IgD-negative memory B cell (primary cell): ENCODE measurements around the gene GAA. TPM values are rescaled to one million over a fixed set of nuclear protein-coding genes. Genes with fewer than 3 reads are reported as not detected.

ENCODE experiments used
- H3K27ac Mint-ChIP-seq, 3 donors: one replicate each; pipeline ENCODE4 v1.8.0; 2020 to 2022; ENCODE audit warnings: mild to moderate bottlenecking in 3 of 3, mixed read lengths in 3 of 3, moderate library complexity in 1 of 3
- H3K27me3 Mint-ChIP-seq: one replicate; pipeline ENCODE4 v1.8.0; 2021; ENCODE audit warnings: mixed read lengths
- H3K36me3 Mint-ChIP-seq: one replicate; pipeline ENCODE4 v1.8.0; 2020; ENCODE audit warnings: mild to moderate bottlenecking, mixed read lengths
- H3K4me1 Mint-ChIP-seq, 3 donors: one replicate each; pipeline ENCODE4 v1.8.0; 2020 to 2022; ENCODE audit warnings: mixed read lengths in 3 of 3, mild to moderate bottlenecking in 1 of 3
- H3K4me3 Mint-ChIP-seq, 4 donors: one replicate each; pipeline ENCODE4 v1.8.0; 2020 to 2022; ENCODE audit warnings: mild to moderate bottlenecking in 4 of 4, mixed read lengths in 4 of 4, moderate library complexity in 3 of 4
- H3K9me3 Mint-ChIP-seq, 3 donors: one replicate each; pipeline ENCODE4 v1.8.0; 2020 to 2021; ENCODE audit warnings: mixed read lengths in 3 of 3, mild to moderate bottlenecking in 1 of 3
- polyA plus RNA-seq: library from polyadenylated mRNA; unstranded; fragments of 300-500 nt; fragmentation: Illumina TruSeq; gene quantifications from one replicate; pipeline ENCODE4 v1.2.3, GENCODE V29; 2021

The GAA gene
- polyA plus RNA-seq, 1 donor from 2014 or later, result 11.3 TPM

DNA sequence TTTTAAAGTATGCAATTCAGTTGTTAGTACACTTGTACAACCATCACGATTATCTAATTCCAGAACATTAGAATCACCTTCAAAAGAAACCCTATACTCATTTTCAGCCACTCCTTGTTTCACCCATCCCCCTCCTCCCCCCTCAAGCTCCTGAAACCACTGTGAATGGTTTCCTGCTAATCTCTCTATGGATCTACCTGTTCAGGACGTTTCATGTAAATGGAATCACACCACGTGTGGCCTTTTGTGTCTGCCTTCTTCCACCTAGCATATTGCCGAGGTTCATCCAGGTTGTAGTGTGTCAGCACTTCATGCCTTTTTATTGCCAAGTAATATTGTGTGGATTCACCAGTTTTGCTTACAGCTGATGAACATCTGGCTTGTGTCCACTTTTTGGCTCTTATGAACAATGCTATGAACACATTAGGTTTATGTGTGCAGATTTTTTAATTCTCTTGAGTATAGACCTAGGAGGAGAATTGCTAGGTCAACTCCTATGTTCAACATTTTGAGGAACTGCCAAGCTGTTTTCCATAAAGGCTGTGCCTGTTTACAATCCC lies 27.7 kb downstream of the GAA start:
- Mint-ChIP-seq H3K9me3 (peaks cover 0 to 2% (median 0%) of the 10 kb centered on the region in 3 donors), H3K27me3 (peaks cover 2% of the 10 kb centered on the region), H3K4me3 (no peak overlapping the region)

DNA sequence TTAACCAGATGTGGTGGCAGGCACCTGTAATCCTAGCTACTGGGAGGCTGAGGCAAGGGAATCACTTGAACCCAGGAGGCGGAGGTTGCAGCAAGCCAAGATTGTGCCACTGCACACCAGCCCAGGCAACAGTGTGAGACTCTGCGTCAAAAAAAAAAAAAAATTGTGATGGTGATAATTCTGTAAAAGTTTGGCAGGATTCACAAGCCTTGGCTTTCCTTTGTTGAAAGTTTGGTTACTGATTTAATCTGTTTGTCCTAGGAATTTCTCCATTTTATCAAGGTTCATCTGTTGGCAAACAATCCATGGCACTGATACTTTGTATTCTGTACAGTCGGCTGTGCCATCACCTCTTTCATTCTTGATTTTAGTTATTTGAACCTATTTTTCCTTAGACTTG lies 29.6 kb downstream of the GAA start:
- H3K27ac Mint-ChIP-seq, result no peak overlapping the region
- no peak overlapping the region for H3K4me3 Mint-ChIP-seq
- H3K9me3 Mint-ChIP-seq, result peaks cover 0 to 2% (median 0%) of the 10 kb centered on the region in 3 donors
- peaks cover 7% of the 10 kb centered on the region for H3K36me3 Mint-ChIP-seq
- H3K27me3 Mint-ChIP-seq, result no peaks in the 10 kb centered on the region
- peaks cover 0 to 3% (median 0%) of the 10 kb centered on the region in 3 donors for H3K4me1 Mint-ChIP-seq

More for the DNA sequence above, 27.7 kb downstream of the GAA start:
- no peak overlapping the region for H3K27ac Mint-ChIP-seq
- H3K36me3 Mint-ChIP-seq, result peaks cover 4% of the 10 kb centered on the region
- peaks cover 0 to 3% (median 0%) of the 10 kb centered on the region in 3 donors for H3K4me1 Mint-ChIP-seq

DNA sequence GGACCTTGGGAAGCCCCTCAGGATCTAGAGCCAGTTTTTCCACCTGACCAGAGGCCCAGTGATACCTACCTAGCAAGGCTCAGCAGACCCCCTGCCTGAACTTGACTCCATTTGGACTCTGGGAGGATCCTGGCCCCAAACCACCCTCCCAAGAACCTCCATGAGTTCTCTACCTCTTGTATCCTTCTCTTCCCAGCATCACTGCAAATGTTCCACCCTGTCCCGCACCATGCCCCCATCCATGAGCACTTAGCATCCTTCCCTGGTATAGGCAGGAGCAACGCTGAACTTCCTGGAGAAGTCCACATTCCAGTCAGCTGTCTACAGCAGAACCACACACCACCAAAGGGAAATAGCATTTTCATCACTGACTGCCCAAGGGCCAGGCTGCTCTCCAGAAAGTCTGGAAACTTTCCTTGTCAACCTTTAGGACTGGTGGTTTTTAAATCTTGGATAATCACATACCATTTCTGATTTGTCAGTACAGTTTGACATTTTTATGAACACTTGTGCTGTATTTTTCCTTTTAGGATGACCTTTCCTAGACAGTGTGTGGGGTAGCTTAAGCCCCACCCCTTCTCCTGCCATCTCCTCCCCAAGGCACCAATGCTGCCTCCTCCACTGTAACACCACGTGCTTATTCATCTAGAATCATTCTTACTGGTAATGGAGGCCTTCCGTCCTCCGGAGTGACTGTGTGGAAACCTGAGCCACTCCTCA lies 31.7 kb downstream of the GAA start:
- Mint-ChIP-seq H3K27me3 (no peaks in the 10 kb centered on the region), H3K36me3 (peaks cover 11% of the 10 kb centered on the region), H3K27ac (no peak overlapping the region), H3K9me3 (peaks cover 0 to 2% (median 0%) of the 10 kb centered on the region in 3 donors), H3K4me3 (no peak overlapping the region), H3K4me1 (peaks cover 0 to 3% (median 0%) of the 10 kb centered on the region in 3 donors)

DNA sequence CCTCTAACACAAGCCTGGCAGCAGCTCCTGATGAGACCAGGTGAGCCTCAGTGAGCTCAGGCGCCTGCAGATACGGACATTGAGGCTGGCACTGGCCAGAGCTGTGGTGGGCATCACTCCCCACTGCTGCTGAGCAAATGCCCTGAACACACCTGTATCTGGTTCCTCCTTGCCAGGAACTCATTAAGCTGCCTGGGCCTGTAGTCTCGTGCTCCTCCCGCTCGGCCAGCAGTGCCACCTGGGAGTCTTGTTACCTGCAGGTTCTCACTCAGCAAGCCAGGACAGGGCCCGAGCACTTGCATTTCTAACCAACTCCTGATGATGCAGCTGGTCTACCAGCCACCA lies 32.2 kb downstream of the GAA start:
- H3K4me1 Mint-ChIP-seq, result peaks cover 0 to 3% (median 0%) of the 10 kb centered on the region in 3 donors
- no peak overlapping the region for H3K27ac Mint-ChIP-seq
- peaks cover 0 to 2% (median 0%) of the 10 kb centered on the region in 3 donors for H3K9me3 Mint-ChIP-seq
- peaks cover 13% of the 10 kb centered on the region for H3K36me3 Mint-ChIP-seq
- no peaks in the 10 kb centered on the region for H3K27me3 Mint-ChIP-seq
- H3K4me3 Mint-ChIP-seq, result no peak overlapping the region

DNA sequence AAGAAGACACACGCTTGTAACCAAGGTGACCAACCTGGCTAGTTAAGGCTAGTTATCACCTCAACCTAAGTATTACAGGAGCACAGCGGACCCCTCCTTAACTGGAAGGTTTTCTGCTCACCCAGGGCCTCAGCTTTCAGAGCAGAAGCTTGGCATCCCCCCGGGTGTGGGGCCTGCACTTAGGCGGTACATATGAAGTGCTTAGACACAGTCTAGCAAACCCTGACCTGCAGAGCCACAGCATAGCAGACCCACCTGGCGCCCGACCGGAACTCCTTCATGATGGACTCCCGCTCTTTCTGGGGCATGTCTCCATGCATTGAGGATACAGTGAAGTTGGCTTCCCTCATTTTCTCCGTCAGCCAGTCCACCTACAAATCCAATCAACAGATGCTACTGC lies 35.8 kb downstream of the GAA start:
- H3K27ac Mint-ChIP-seq, result no peak overlapping the region
- H3K36me3 Mint-ChIP-seq, result peaks cover 12% of the 10 kb centered on the region
- H3K9me3 Mint-ChIP-seq, result no peaks in the 10 kb centered on the region
- H3K4me3 Mint-ChIP-seq, result no peak overlapping the region
- H3K27me3 Mint-ChIP-seq, result no peaks in the 10 kb centered on the region
- peaks cover 0 to 1% (median 0%) of the 10 kb centered on the region in 3 donors for H3K4me1 Mint-ChIP-seq

DNA sequence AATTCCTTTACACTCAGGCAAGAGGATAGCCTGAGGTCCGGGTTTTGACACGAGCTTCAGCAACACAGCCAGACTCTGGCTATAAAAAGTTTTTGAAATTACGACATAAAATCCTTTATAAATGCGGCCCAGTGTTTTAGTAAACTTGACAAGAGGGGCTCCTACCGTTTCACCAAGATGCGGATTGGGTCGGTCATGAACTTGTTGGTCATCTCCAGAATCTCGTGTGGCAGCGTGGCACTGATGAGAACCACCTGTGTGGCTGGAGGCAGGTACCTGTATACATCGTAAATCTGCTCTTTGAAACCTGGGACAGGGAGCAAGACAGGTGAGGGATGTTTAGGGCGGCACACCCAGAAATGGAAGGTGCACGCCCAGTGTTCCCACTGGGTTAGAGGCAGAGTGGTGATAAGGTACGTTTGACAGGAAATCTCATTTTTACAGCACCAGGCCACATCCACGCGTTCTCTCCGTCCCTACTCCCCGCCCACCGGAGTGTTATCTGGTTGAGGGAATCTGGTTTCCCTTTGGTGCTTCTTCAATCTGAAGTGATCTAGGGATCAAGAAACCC lies 37.6 kb downstream of the GAA start:
- no peaks in the 10 kb centered on the region for H3K9me3 Mint-ChIP-seq
- H3K27me3 Mint-ChIP-seq, result no peaks in the 10 kb centered on the region
- H3K4me3 Mint-ChIP-seq, result no peak overlapping the region
- peaks cover 0 to 2% (median 2%) of the 10 kb centered on the region in 3 donors for H3K4me1 Mint-ChIP-seq
- no peak overlapping the region for H3K27ac Mint-ChIP-seq
- peaks cover 10% of the 10 kb centered on the region for H3K36me3 Mint-ChIP-seq

DNA sequence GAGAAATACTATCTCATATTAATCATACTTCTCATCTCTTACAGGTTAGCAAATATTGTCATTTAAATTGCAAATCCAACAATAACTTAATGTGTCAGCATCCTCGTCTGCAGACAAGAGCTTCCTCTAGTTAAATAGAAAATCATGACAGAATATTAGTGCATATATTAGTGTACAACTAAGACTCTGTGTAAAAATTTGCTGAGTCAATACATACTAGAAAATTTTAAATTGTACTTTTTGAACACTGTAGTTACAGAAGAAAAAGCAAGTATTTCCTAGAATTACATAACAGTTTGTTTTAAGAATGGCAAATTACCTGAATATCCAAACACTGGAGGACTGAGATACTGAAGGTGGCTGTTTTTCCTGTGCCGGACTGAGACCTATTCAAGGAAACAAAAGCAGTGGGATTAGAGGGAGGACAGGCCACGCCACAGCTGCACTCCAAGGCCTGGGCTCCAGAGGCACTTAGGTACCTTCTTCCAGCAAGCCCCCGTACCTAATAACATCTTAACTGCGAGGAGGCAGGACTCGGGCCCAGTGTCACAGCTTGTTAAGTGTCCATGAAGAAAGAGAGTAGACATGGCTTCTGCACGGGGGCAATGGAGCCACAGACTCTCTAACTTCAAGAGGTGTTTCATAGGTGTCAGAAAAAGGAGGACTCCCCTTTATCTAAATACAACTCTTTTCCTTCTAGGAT lies 40.2 kb downstream of the GAA start:
- Mint-ChIP-seq H3K27ac (no peak overlapping the region), H3K4me1 (peaks cover 9 to 22% (median 15%) of the 10 kb centered on the region in 3 donors), H3K9me3 (no peaks in the 10 kb centered on the region), H3K27me3 (no peaks in the 10 kb centered on the region), H3K4me3 (peak overlapping the region in 1 of 4 donors; percentile 18), H3K36me3 (peaks cover 5% of the 10 kb centered on the region)

DNA sequence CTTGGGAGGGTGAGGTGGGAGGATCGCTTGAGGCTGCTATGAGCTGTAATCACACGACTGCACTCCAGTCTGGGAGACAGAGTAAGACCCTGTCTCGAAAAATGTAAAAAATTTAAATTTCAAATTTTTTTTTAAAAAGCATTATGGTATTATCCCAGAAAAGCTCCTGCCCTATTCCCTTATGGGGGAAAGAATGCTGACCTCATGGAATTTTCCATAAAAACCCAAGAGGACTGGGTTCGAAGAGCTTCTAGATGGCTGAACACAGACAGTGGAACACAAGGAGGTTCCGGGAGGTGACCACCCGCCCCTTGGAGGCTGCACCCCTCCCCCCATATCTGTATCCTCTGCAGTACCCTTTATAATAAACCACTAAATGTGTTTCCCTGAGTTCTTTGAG lies 41.5 kb downstream of the GAA start:
- peaks cover 15 to 26% (median 21%) of the 10 kb centered on the region in 3 donors for H3K4me1 Mint-ChIP-seq
- no peak overlapping the region for H3K27ac Mint-ChIP-seq
- H3K27me3 Mint-ChIP-seq, result no peaks in the 10 kb centered on the region
- H3K9me3 Mint-ChIP-seq, result no peaks in the 10 kb centered on the region
- peaks cover 5% of the 10 kb centered on the region for H3K36me3 Mint-ChIP-seq
- no peak overlapping the region for H3K4me3 Mint-ChIP-seq

DNA sequence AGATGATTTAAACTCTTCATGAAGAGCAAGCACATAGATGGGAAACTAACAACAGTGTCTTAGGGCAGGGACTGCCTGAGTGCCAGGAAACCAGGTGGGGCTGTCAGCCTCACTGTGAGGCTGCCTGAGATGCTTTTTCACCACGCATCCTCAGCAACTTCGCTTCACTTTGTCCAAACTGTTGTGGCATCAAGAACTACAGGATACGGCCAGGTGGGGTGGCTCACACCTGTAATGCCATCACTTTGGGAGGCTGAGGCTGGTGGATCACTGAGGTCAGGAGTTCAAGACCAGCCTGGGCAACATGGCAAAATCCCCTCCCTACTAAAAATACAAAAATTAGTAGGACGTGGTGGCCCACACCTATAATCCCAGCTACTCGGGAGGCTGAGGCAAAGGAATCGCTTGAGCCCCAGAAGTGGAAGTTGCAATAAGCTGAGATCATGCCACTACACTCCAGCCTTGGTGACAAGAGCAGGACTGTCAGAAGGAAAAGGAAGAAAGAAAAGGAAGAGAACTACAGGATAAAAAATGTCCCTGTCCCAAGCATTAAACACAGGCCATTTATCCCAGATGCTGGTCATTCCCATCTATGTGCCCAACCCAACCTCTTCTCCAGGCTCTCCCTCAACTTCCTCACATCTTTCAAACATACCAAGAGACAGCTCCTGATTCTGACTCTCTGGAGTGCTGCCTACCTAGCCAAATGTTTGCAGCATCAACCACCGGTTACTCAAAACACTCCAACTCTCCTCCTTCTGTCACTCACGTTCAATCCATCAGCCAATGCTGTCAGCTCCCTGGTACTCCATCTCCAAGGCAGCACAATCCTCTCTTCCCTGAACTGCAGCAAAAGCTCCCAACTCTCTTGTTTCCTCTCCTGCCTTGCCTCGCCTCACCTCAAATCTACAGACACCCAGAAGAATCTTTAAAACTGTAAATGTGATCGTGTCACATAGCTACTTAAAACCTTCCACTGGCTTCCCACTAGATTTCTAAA lies 44.0 kb downstream of the GAA start:
- peak overlapping the region; percentile 86 to 95 (median 95) for H3K4me3 Mint-ChIP-seq
- no peaks in the 10 kb centered on the region for H3K9me3 Mint-ChIP-seq
- H3K27ac Mint-ChIP-seq, result peak overlapping the region in 2 of 3 donors; percentile 28 to 80
- no peaks in the 10 kb centered on the region for H3K27me3 Mint-ChIP-seq
- H3K4me1 Mint-ChIP-seq, result peaks cover 15 to 33% (median 25%) of the 10 kb centered on the region in 3 donors
- H3K36me3 Mint-ChIP-seq, result peaks cover 1% of the 10 kb centered on the region

DNA sequence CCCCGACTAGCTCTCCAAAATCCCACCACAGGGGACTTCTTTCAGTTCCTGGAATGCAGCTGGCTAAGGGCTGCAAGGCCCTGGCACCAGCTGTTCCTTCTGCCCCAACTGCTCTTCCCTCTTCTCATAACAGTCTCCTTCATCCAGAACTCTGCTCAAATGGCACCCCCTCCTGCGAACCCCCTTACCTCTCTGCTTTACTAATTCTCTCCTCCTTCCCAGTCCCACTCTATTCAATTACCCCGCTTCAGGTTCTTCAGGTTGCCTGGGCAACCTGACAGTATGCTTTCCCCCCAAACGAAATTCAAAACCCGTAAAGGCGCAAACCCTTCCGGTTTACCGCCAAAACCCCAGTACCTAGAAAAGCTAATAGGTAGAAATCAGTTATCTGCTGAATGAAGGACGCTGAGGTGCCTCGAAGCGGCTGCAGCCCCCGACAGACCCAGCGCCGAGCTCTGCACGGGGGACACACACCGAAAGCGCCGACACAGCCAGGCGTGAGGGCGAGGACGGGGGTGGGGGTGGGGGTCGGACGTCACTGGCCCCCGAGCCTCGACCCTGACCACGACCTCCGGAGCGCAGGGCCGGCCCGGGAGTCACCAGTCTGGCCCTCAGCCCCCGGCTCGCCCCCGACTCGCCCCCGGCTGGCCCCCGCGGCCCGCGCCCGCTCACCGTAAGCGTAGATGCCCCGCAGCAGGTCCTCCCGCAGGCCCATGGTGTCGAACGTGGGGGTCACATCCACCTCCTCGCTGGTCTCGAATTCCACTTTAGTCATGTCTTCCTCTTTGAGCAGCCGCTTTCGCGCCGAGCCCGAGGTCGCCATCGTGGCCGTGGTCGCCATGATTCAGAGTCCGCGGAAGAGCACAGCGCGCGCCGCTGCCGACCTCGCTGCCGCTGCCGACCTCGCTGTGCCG lies 45.0 kb downstream of the GAA start:
- Mint-ChIP-seq H3K27ac (peak overlapping the region; percentile 65 to 97 (median 80)), H3K9me3 (no peaks in the 10 kb centered on the region), H3K4me3 (peak overlapping the region; percentile 95 to 100 (median 97)), H3K27me3 (no peaks in the 10 kb centered on the region), H3K4me1 (peaks cover 15 to 33% (median 25%) of the 10 kb centered on the region in 3 donors), H3K36me3 (peaks cover 1% of the 10 kb centered on the region)

DNA sequence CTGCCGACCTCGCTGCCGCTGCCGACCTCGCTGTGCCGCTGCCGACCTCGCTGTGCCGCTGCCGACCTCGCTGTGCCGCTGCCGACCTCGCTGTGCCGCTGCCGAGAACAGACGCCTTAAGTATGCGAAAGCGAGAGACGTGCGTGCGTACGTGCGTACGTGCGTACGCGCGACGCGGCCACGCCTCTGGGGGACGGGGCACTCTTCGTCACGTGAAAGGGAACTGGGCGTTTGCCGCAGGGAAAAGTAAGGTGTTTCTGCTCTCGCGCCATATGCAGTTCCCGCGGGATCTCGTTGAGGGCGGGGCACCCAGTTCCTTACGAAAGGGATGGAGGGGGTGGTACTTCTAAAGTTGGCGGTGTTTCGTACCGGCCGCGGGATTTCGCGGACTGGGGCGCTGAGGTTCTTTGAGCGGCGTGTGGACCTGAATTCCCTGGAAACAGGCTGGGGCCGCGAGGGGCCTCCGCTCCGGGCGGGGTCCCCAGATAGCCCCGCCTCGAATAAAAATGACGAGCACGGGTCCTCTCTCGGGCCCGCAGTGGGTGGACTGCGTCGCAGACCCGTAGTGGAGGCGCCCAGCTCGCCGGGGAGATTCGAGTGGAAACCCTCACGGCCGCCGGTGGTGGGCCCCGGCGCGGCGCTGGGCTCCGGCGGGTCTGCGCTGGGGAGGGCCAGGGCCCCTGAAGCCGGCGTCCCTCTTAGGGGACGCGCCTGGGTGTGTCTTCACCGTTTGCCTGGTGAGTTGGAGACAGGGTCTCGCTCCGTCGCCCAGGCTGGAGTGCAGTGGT lies 45.8 kb downstream of the GAA start, which contains the start of gene EIF4A3:
EIF4A3 (minus strand) TSS at position 94 of the 788 bp plus-strand sequence. CDS start 167 bp downstream, outside the sequence.
- H3K27me3 Mint-ChIP-seq, result no peaks in the 10 kb centered on the region
- peaks cover 1% of the 10 kb centered on the region for H3K36me3 Mint-ChIP-seq
- H3K4me1 Mint-ChIP-seq, result peaks cover 15 to 33% (median 25%) of the 10 kb centered on the region in 3 donors
- H3K4me3 Mint-ChIP-seq, result peak within 1 kb of the TSS; percentile 95 to 100 (median 97)
- no peaks in the 10 kb centered on the region for H3K9me3 Mint-ChIP-seq
- peak within 1 kb of the TSS; percentile 65 to 97 (median 80) for H3K27ac Mint-ChIP-seq

DNA sequence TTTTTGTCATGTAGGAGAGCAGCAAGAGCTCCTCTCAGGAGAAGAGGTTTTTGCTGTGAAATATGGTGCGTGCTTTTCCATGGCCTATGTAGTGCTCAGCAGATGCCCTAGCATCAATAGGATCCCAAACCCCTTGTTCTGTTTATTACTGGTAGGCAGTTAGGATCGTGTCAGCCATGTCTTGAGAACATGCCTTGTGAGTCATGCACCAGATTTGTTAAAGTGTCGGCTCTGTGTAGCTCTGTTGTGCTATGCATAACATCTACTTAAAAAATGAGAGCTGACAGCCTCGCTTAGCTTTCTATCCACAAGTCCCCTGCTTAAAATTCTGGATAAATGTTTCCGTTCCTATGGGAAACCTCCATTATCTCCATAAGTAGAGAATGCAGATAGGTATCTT lies 50.0 kb downstream of the GAA start:
- Mint-ChIP-seq H3K27me3 (no peaks in the 10 kb centered on the region), H3K4me3 (peak overlapping the region in 1 of 4 donors; percentile 75), H3K36me3 (no peaks in the 10 kb centered on the region), H3K27ac (no peak overlapping the region), H3K4me1 (peaks cover 7 to 18% (median 17%) of the 10 kb centered on the region in 3 donors), H3K9me3 (peaks cover 0 to 5% (median 0%) of the 10 kb centered on the region in 3 donors)
